ENCODE data around the gene HOXA4.

The HOXA4 gene

DNA sequence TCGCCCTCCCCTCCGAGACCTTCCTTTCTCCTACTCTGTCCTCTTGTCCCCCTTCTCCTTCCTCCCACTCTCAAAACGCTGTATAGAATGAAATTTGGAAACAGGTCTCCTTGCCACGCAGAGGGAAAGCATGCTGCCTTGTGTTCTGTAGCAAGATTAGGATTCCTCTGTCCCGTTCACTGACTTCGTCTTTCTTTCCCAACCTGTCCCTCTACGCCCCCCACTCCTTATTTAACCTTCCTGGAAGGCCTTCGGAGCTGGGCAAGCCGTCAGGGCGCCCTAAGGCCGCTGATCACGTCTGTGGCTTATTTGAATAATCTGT lies 33.4 kb upstream of the HOXA4 start:
- Histone ChIP-seq H2BK5ac (ENCODE audit: low read depth, low read length, poor library complexity, severe bottlenecking) (no peak overlapping the region), H2BK120ac (ENCODE audit: low read depth, low read length) (no peak overlapping the region), H2BK12ac (ENCODE audit: low read length in 2 of 2) (peak overlapping the region in 1 of 2 experiments; percentile 21), H3K4me1 (ENCODE audit: control insufficient read depth, insufficient read depth, low read depth, low read length) (peaks cover 36% of the 10 kb centered on the region), H3K79me1 (replicated peaks; ENCODE audit: low read length, poor library complexity, severe bottlenecking) (peaks cover 3% of the 10 kb centered on the region), H4K8ac (ENCODE audit: low read length) (peak overlapping the region; percentile 13), H3K18ac (ENCODE audit: low read depth in 1 of 2, low read length in 2 of 2) (peak overlapping the region; percentile 9 to 64), H3K9me3 (ENCODE audit: control insufficient read depth, low read length) (no peaks in the 10 kb centered on the region), H3K4me2 (ENCODE audit: low read length, poor library complexity, severe bottlenecking) (no peak overlapping the region), H2BK15ac (ENCODE audit: low read depth, poor library complexity, severe bottlenecking) (no peak overlapping the region), H3K4ac (ENCODE audit: low read depth in 1 of 2, low read length in 2 of 2) (peak overlapping the region in 1 of 2 experiments; percentile 32), H2AK5ac (ENCODE audit: low read length, severe bottlenecking) (no peak overlapping the region), H2AFZ (ENCODE audit: low read depth, low read length) (no peak overlapping the region), H3K23ac (ENCODE audit: low read length in 2 of 2) (peak overlapping the region in 1 of 2 experiments; percentile 86), H3K36me3 (ENCODE audit: control insufficient read depth in 1 of 2, insufficient read depth in 2 of 2, low read depth in 1 of 2, low read length in 2 of 2) (peaks cover 15 to 50% of the 10 kb centered on the region in 2 experiments), H3K27me3 (ENCODE audit: control insufficient read depth in 1 of 2, insufficient read depth in 1 of 2, low read length in 2 of 2) (no peaks in the 10 kb centered on the region), H3K27ac (ENCODE audit: low read length, poor library complexity, severe bottlenecking) (no peak overlapping the region), H3K9ac (ENCODE audit: low read length) (peak overlapping the region; percentile 90), H4K91ac (ENCODE audit: low read length) (no peak overlapping the region), H3K4me3 (ENCODE audit: insufficient read depth in 1 of 2, low read depth in 1 of 2, low read length in 2 of 2) (peak overlapping the region in 1 of 2 experiments; percentile 92), H3K14ac (ENCODE audit: low read length in 2 of 2) (no peak overlapping the region)
- WGBS, result 20% methylated on average over 12 of the region's 12 CpGs
- no peak for DNase-seq

DNA sequence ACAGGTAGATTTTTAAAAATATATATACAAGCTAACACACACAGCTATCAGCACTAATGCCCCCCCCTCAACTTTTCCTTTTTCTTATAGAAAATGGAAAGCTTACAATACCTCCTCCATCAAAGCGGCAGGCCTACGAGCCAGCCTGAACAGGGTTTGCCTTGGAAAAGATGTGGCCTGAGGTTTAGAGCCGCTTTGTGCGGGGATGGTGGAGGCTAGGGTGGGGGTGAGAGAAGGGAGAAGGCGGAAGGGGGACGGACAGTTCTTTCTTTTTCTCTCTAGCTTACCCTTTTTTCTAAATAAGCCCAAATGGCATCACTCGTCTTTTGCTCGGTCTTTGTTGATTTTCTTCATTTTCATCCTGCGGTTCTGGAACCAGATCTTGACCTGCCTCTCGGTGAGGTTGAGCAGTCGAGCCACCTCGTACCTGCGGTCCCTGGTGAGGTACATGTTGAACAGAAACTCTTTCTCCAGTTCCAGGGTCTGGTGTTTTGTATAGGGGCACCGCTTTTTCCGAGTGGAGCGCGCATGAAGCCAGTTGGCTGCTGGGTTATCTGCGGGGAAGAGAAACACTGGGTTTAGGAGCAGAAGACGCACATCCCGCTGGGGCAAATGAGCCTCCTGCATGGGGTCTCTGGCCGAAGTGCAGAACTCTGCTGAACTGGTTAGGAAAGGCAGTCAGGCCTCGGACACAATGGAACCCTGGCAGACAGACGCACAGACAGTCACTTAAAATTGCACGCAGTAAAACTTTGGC lies 32.9 kb upstream of the HOXA4 start:
- Histone ChIP-seq H3K4me1 (ENCODE audit: control insufficient read depth, insufficient read depth, low read depth, low read length) (peaks cover 36% of the 10 kb centered on the region), H3K79me1 (replicated peaks; ENCODE audit: low read length, poor library complexity, severe bottlenecking) (peaks cover 3% of the 10 kb centered on the region), H3K18ac (ENCODE audit: low read depth in 1 of 2, low read length in 2 of 2) (peak overlapping the region in 1 of 2 experiments; percentile 64), H4K91ac (ENCODE audit: low read length) (no peak overlapping the region), H3K9me3 (ENCODE audit: control insufficient read depth, low read length) (no peaks in the 10 kb centered on the region), H3K9ac (ENCODE audit: low read length) (peak overlapping the region; percentile 90), H3K4ac (ENCODE audit: low read depth in 1 of 2, low read length in 2 of 2) (peak overlapping the region in 1 of 2 experiments; percentile 32), H2BK5ac (ENCODE audit: low read depth, low read length, poor library complexity, severe bottlenecking) (no peak overlapping the region), H3K4me2 (ENCODE audit: low read length, poor library complexity, severe bottlenecking) (no peak overlapping the region), H2AFZ (ENCODE audit: low read depth, low read length) (no peak overlapping the region), H3K36me3 (ENCODE audit: control insufficient read depth in 1 of 2, insufficient read depth in 2 of 2, low read depth in 1 of 2, low read length in 2 of 2) (peaks cover 15 to 49% of the 10 kb centered on the region in 2 experiments), H2BK12ac (ENCODE audit: low read length in 2 of 2) (peak overlapping the region in 1 of 2 experiments; percentile 68), H2AK5ac (ENCODE audit: low read length, severe bottlenecking) (no peak overlapping the region), H3K4me3 (ENCODE audit: insufficient read depth in 1 of 2, low read depth in 1 of 2, low read length in 2 of 2) (peak overlapping the region in 1 of 2 experiments; percentile 92), H2BK120ac (ENCODE audit: low read depth, low read length) (no peak overlapping the region), H3K27ac (ENCODE audit: low read length, poor library complexity, severe bottlenecking) (no peak overlapping the region), H4K8ac (ENCODE audit: low read length) (peak overlapping the region; percentile 13), H3K23ac (ENCODE audit: low read length in 2 of 2) (peak overlapping the region in 1 of 2 experiments; percentile 50), H2BK15ac (ENCODE audit: low read depth, poor library complexity, severe bottlenecking) (peak overlapping the region; percentile 90), H3K27me3 (ENCODE audit: control insufficient read depth in 1 of 2, insufficient read depth in 1 of 2, low read length in 2 of 2) (peaks cover 0 to 4% of the 10 kb centered on the region in 2 experiments), H3K14ac (ENCODE audit: low read length in 2 of 2) (peak overlapping the region in 1 of 2 experiments; percentile 71)
- DNase-seq, result no peak
- WGBS, result 31% methylated on average over 18 of the region's 24 CpGs

- Histone ChIP-seq H4K8ac (ENCODE audit: low read length) (no peak overlapping the region), H3K4me1 (ENCODE audit: control insufficient read depth, insufficient read depth, low read depth, low read length) (peaks cover 36% of the 10 kb centered on the region), H3K4me2 (ENCODE audit: low read length, poor library complexity, severe bottlenecking) (no peak overlapping the region), H2BK15ac (ENCODE audit: low read depth, poor library complexity, severe bottlenecking) (no peak overlapping the region), H2BK5ac (ENCODE audit: low read depth, low read length, poor library complexity, severe bottlenecking) (no peak overlapping the region), H3K4ac (ENCODE audit: low read depth in 1 of 2, low read length in 2 of 2) (no peak overlapping the region), H3K79me1 (replicated peaks; ENCODE audit: low read length, poor library complexity, severe bottlenecking) (peaks cover 3% of the 10 kb centered on the region), H2BK12ac (ENCODE audit: low read length in 2 of 2) (no peak overlapping the region), H3K9me3 (ENCODE audit: control insufficient read depth, low read length) (no peaks in the 10 kb centered on the region), H3K27me3 (ENCODE audit: control insufficient read depth in 1 of 2, insufficient read depth in 1 of 2, low read length in 2 of 2) (peaks cover 0 to 11% of the 10 kb centered on the region in 2 experiments), H3K4me3 (ENCODE audit: insufficient read depth in 1 of 2, low read depth in 1 of 2, low read length in 2 of 2) (peak overlapping the region in 1 of 2 experiments; percentile 92), H3K36me3 (ENCODE audit: control insufficient read depth in 1 of 2, insufficient read depth in 2 of 2, low read depth in 1 of 2, low read length in 2 of 2) (peaks cover 15 to 45% of the 10 kb centered on the region in 2 experiments), H3K14ac (ENCODE audit: low read length in 2 of 2) (no peak overlapping the region), H3K9ac (ENCODE audit: low read length) (peak overlapping the region; percentile 90), H2BK120ac (ENCODE audit: low read depth, low read length) (no peak overlapping the region), H2AFZ (ENCODE audit: low read depth, low read length) (no peak overlapping the region), H3K23ac (ENCODE audit: low read length in 2 of 2) (no peak overlapping the region), H3K27ac (ENCODE audit: low read length, poor library complexity, severe bottlenecking) (no peak overlapping the region), H4K91ac (ENCODE audit: low read length) (no peak overlapping the region), H2AK5ac (ENCODE audit: low read length, severe bottlenecking) (no peak overlapping the region), H3K18ac (ENCODE audit: low read depth in 1 of 2, low read length in 2 of 2) (no peak overlapping the region)
- 73% methylated on average over 2 of the region's 7 CpGs for WGBS
- DNase-seq, result no peak
Observed at GRCh38 chr7:27162561-27163287, 32.2 kb upstream of the HOXA4 start.
